Liver (tissue), 9 donors: ENCODE data around the gene GAB2. TPM values are rescaled to one million over a fixed set of nuclear protein-coding genes. Genes with fewer than 3 reads are reported as not detected.

Experiments
- DNase-seq: peaks from one replicate; pipeline ENCODE4 v3.0.0-alpha.2; 2017; ENCODE audit warnings: low spot score
- H3K27ac ChIP-seq, 2 donors: one replicate each; pipeline ENCODE4 v1.7.0; 2013; ENCODE audit warnings: inconsistent platforms in 2 of 2, low read length in 2 of 2, control low read depth in 1 of 2, low read depth in 1 of 2, mild to moderate bottlenecking in 1 of 2
- H3K27me3 ChIP-seq, 4 donors: one replicate each; pipeline versions ENCODE4 v1.6.1 to v1.7.0; 2013; ENCODE audit warnings: low read length in 3 of 4, inconsistent platforms in 1 of 4, mild to moderate bottlenecking in 1 of 4, moderate library complexity in 1 of 4; ENCODE audit not compliant: control insufficient read depth in 4 of 4, insufficient read depth in 4 of 4
- H3K36me3 ChIP-seq, 4 donors: one replicate each; pipeline versions ENCODE4 v1.6.1 to v1.7.0; 2013; ENCODE audit warnings: low read length in 3 of 4, mild to moderate bottlenecking in 3 of 4, low read depth in 1 of 4, moderate library complexity in 1 of 4; ENCODE audit not compliant: control insufficient read depth in 4 of 4, insufficient read depth in 3 of 4
- H3K4me1 ChIP-seq, 4 donors: one replicate each; pipeline versions ENCODE4 v1.6.1 to v1.7.0; 2013; ENCODE audit warnings: low read length in 3 of 4, mild to moderate bottlenecking in 3 of 4, moderate library complexity in 1 of 4; ENCODE audit not compliant: control insufficient read depth in 4 of 4, insufficient read depth in 4 of 4
- H3K4me3 ChIP-seq, 3 donors: one replicate each; pipeline versions ENCODE4 v1.6.1 to v1.7.0; 2013; ENCODE audit warnings: low read length in 3 of 3, control low read depth in 1 of 3, low read depth in 1 of 3, mild to moderate bottlenecking in 1 of 3
- H3K9ac ChIP-seq, 2 donors: one replicate each; pipeline ENCODE4 v1.7.0; 2013; ENCODE audit warnings: low read length in 2 of 2, mild to moderate bottlenecking in 2 of 2, moderate library complexity in 2 of 2, control low read depth in 1 of 2, low read depth in 1 of 2
- H3K9me3 ChIP-seq, 4 donors: one replicate each; pipeline versions ENCODE4 v1.6.1 to v1.7.0; 2013; ENCODE audit warnings: low read length in 3 of 4; ENCODE audit not compliant: control insufficient read depth in 4 of 4
- CTCF ChIP-seq: fragments of 150-350 bp; IDR thresholded peaks from 2 replicates; pipeline ENCODE4 v1.5.1; 2017; ENCODE audit warnings: improper control_type of control experiment, low read depth, low read length; ENCODE audit not compliant: missing input control
- EGR1 ChIP-seq, 2 donors: IDR thresholded peaks; 2 replicates each; pipeline ENCODE4 v1.6.1; 2016 to 2018; ENCODE audit warnings: antibody characterized with exemption in 2 of 2, low read depth in 2 of 2
- FOXA1 ChIP-seq: IDR thresholded peaks from 2 replicates; pipeline ENCODE4 v1.6.1; 2016; ENCODE audit warnings: antibody characterized with exemption
- FOXA2 ChIP-seq: IDR thresholded peaks from 2 replicates; pipeline ENCODE4 v1.6.1; 2016; ENCODE audit warnings: antibody characterized with exemption
- GABPA ChIP-seq, 2 donors: IDR thresholded peaks in 1 of 2; conservative IDR thresholded peaks in 1 of 2; 2 replicates each; pipeline ENCODE4 v1.6.1; 2016; ENCODE audit warnings: antibody characterized with exemption in 2 of 2, mild to moderate bottlenecking in 1 of 2, moderate library complexity in 1 of 2
- HNF4A ChIP-seq, 2 donors: conservative IDR thresholded peaks; 2 replicates each; pipeline ENCODE4 v1.6.1; 2016; ENCODE audit warnings: antibody characterized with exemption in 2 of 2, mild to moderate bottlenecking in 2 of 2
- HNF4G ChIP-seq: IDR thresholded peaks from 2 replicates; pipeline ENCODE4 v1.6.1; 2016; ENCODE audit warnings: antibody characterized with exemption
- JUND ChIP-seq, 2 donors: IDR thresholded peaks; 2 replicates each; pipeline ENCODE4 v1.6.1; 2016; ENCODE audit warnings: antibody characterized with exemption in 2 of 2
- NR2F2 ChIP-seq: IDR thresholded peaks from 2 replicates; pipeline ENCODE4 v1.6.1; 2016; ENCODE audit warnings: antibody characterized with exemption
- RAD21 ChIP-seq, 2 donors: IDR thresholded peaks; 2 replicates each; pipeline ENCODE4 v1.6.1; 2016; ENCODE audit warnings: antibody characterized with exemption in 2 of 2, mild to moderate bottlenecking in 2 of 2
- REST ChIP-seq: IDR thresholded peaks from 2 replicates; pipeline ENCODE4 v1.6.1; 2016; ENCODE audit warnings: antibody characterized with exemption, mild to moderate bottlenecking
- RXRA ChIP-seq, 2 donors: IDR thresholded peaks; 2 replicates each; pipeline ENCODE4 v1.6.1; 2017 to 2018; ENCODE audit warnings: antibody characterized with exemption in 2 of 2, mild to moderate bottlenecking in 1 of 2
- SP1 ChIP-seq: IDR thresholded peaks from 2 replicates; pipeline ENCODE4 v1.6.1; 2018; ENCODE audit warnings: antibody characterized with exemption, mild to moderate bottlenecking
- TAF1 ChIP-seq: conservative IDR thresholded peaks from 2 replicates; pipeline ENCODE4 v1.6.1; 2016; ENCODE audit warnings: antibody characterized with exemption, mild to moderate bottlenecking
- YY1 ChIP-seq: IDR thresholded peaks from 2 replicates; pipeline ENCODE4 v1.6.1; 2016; ENCODE audit warnings: antibody characterized with exemption, mild to moderate bottlenecking
- WGBS: extraction: QIAGEN DNeasy Blood & Tissue Kit; methylation state at CpG from one replicate; pipeline ENCODE4 v1.1.7; 2013; 5-methylcytosine and 5-hydroxymethylcytosine counted together
- polyA plus RNA-seq, 2 donors: library from polyadenylated mRNA; stranded (reverse) in 1 of 2; unstranded in 1 of 2; fragments of 200-250 nt in 1 of 2; fragments of >200 nt in 1 of 2; fragmentation: Nextera tagmentation in 1 of 2; extraction: Ambion mirVana in 1 of 2; gene quantifications; one replicate each; pipeline versions ENCODE4 v1.2.1 to v1.2.3, GENCODE V29; 2013 to 2015
- total RNA-seq, 2 donors: library from RNA; depleted of rRNA; stranded (reverse); fragments of >200 nt; gene quantifications; one replicate each; pipeline ENCODE4 v1.2.3, GENCODE V29; 2014
- TF ChIP-seq, protein P1 (sequence below): IDR thresholded peaks from 2 replicates; pipeline ENCODE4 v1.6.1; 2016; ENCODE audit warnings: antibody characterized with exemption
- TF ChIP-seq, protein P2 (sequence below): IDR thresholded peaks from 2 replicates; pipeline ENCODE4 v1.6.1; 2016; ENCODE audit warnings: antibody characterized with exemption
- TF ChIP-seq, protein P3 (sequence below): IDR thresholded peaks from 2 replicates; pipeline ENCODE4 v1.6.1; 2016; ENCODE audit warnings: antibody characterized with exemption
- donor health status: healthy.
- donor health status: healthy.
- donor health status: healthy.
- donor health status: healthy.
- donor health status: healthy.

Gene GAB2
- total and polyA plus RNA-seq, 4 donors: 1.3 to 3.6 (median 2.5) TPM

DNA sequence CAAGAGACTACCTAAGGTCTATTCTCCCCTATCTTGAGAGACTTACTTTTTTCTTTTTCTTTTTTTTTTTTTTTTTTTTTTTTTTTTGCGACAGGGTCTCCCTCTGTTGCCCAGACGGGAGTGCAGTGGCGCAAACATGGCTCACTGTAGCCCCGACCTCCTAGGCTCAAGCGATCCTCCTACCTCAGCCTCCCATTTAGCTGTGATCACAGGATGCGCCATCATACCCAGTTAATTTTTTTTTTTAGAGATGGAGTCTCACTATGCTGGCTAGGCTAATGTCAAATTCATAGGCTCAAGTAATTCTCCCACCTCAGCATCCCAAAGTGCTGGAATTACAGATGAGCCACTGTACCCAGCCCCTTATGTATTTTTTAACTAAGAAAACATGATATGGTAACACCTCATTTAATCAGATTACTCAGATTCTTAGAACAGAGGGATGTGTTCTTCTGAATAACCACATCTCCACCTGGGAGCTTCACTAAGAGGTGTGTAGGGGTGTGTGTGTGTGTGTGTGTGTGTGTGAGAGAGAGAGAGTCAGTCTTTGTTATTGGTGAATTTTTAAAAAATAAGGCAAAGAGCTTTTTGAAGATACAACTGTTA lies 126.0 kb downstream of the GAB2 start (continued):
- TF ChIP-seq, protein P1, sequence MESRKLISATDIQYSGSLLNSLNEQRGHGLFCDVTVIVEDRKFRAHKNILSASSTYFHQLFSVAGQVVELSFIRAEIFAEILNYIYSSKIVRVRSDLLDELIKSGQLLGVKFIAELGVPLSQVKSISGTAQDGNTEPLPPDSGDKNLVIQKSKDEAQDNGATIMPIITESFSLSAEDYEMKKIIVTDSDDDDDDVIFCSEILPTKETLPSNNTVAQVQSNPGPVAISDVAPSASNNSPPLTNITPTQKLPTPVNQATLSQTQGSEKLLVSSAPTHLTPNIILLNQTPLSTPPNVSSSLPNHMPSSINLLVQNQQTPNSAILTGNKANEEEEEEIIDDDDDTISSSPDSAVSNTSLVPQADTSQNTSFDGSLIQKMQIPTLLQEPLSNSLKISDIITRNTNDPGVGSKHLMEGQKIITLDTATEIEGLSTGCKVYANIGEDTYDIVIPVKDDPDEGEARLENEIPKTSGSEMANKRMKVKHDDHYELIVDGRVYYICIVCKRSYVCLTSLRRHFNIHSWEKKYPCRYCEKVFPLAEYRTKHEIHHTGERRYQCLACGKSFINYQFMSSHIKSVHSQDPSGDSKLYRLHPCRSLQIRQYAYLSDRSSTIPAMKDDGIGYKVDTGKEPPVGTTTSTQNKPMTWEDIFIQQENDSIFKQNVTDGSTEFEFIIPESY: no peak
- no peak for TF ChIP-seq YY1
- no peak for TF ChIP-seq EGR1 (IDR thresholded peaks at IDR 0.05; ENCODE audit: low read depth in 2 of 2)
- TF ChIP-seq SP1: no peak
- TF ChIP-seq FOXA2: no peak
- no peak for TF ChIP-seq FOXA1
- TF ChIP-seq HNF4A (conservative IDR thresholded peaks at IDR 0.05): no peak

GRCh38 chr11:78290293-78291176 lies 127.1 kb downstream of the GAB2 start:
- H3K36me3 ChIP-seq: no peaks in the 10 kb centered on the region
- no peak for DNase-seq
- H3K27me3 ChIP-seq: no peaks in the 10 kb centered on the region
- H3K4me3 ChIP-seq: no peak overlapping the region
- H3K9ac ChIP-seq: no peak overlapping the region
- H3K9me3 ChIP-seq: no peaks in the 10 kb centered on the region
- H3K4me1 ChIP-seq: peaks cover 7 to 20% (median 9%) of the 10 kb centered on the region in 4 donors
- peak overlapping the region; percentile 64 to 69 for H3K27ac ChIP-seq
- WGBS: 50% methylated on average over 6 of the region's 6 CpGs
- peak; percentile 58 for TF ChIP-seq YY1
- TF ChIP-seq HNF4G: peak; percentile 40
- TF ChIP-seq, protein P2, sequence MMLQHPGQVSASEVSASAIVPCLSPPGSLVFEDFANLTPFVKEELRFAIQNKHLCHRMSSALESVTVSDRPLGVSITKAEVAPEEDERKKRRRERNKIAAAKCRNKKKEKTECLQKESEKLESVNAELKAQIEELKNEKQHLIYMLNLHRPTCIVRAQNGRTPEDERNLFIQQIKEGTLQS: peak; percentile 94
- TF ChIP-seq GABPA (IDR thresholded peaks at IDR 0.05 in 1 of 2, conservative IDR thresholded peaks at IDR 0.05 in 1 of 2): peak in 1 of 2 donors; percentile 82
- TF ChIP-seq RAD21 (IDR thresholded peaks at IDR 0.05): peak; percentile 44 to 52
- TF ChIP-seq RXRA (IDR thresholded peaks at IDR 0.05): peak; percentile 87 to 99
- TF ChIP-seq TAF1: no peak
- TF ChIP-seq HNF4A (conservative IDR thresholded peaks at IDR 0.05): peak; percentile 81 to 93
- peak; percentile 55 for TF ChIP-seq SP1
- TF ChIP-seq, protein P1: peak; percentile 93
- peak; percentile 53 for TF ChIP-seq NR2F2
- no peak for TF ChIP-seq CTCF
- TF ChIP-seq, protein P3, sequence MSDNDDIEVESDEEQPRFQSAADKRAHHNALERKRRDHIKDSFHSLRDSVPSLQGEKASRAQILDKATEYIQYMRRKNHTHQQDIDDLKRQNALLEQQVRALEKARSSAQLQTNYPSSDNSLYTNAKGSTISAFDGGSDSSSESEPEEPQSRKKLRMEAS: peak; percentile 93
- peak; percentile 86 for TF ChIP-seq FOXA2
- peak; percentile 83 for TF ChIP-seq FOXA1
- TF ChIP-seq JUND (IDR thresholded peaks at IDR 0.05): peak; percentile 86 to 89
- TF ChIP-seq EGR1 (IDR thresholded peaks at IDR 0.05; ENCODE audit: low read depth in 2 of 2): peak in 1 of 2 donors; percentile 49
- TF ChIP-seq REST: peak; percentile 60
